ENCODE measurements around the gene ADAMTSL2. TPM values are rescaled to one million over a fixed set of nuclear protein-coding genes. Genes with fewer than 3 reads are reported as not detected.

The ADAMTSL2 gene
- total and polyA plus RNA-seq, 8 donors: 1.3 to 20.6 (median 2.6) TPM; not detected in 2

DNA sequence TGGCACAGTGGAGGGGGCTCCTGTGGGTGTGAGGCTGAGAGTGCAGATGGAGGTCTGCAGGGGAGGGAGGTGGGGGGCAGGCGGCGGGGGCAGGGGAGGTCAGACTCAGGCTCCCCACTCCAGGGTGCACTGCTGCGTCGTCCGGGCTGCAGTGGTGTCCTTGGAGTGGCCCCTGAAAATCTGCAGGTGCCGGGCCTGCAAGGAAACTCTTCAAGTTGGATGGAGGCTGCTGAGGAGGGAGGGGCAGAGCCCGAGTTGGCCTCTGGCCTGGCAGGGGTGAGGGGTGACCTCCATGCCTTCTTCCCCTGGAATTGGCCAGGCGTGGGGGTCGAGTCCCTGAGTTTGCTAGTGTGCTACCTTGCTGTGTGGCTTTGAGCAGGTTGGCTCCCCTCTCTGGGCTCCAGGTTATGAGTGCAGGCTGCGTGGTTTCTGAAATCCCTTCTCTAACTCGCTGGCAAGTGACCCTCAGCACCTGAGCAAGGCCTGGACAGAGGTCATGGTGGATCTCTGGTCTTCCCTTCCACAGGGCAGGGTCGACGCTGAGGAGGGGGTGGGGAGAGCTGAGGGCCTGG lies 888 bp downstream of the ADAMTSL2 start:
- Histone ChIP-seq H3K27me3 (peaks cover 0 to 74% (median 21%) of the 10 kb centered on the region in 3 donors), H3K4me1 (peaks cover 12 to 48% (median 37%) of the 10 kb centered on the region in 4 donors), H3K4me3 (peak overlapping the region; percentile 42 to 46 (median 45)), H3K9me3 (no peaks in the 10 kb centered on the region), H3K27ac (peak overlapping the region in 1 of 5 donors; percentile 66), H3K36me3 (no peaks in the 10 kb centered on the region)
- DNase-seq: no peak
- TF ChIP-seq POLR2A (IDR thresholded peaks at IDR 0.05): no peak
- TF ChIP-seq EP300 (IDR thresholded peaks at IDR 0.05): no peak
- TF ChIP-seq, protein P1, sequence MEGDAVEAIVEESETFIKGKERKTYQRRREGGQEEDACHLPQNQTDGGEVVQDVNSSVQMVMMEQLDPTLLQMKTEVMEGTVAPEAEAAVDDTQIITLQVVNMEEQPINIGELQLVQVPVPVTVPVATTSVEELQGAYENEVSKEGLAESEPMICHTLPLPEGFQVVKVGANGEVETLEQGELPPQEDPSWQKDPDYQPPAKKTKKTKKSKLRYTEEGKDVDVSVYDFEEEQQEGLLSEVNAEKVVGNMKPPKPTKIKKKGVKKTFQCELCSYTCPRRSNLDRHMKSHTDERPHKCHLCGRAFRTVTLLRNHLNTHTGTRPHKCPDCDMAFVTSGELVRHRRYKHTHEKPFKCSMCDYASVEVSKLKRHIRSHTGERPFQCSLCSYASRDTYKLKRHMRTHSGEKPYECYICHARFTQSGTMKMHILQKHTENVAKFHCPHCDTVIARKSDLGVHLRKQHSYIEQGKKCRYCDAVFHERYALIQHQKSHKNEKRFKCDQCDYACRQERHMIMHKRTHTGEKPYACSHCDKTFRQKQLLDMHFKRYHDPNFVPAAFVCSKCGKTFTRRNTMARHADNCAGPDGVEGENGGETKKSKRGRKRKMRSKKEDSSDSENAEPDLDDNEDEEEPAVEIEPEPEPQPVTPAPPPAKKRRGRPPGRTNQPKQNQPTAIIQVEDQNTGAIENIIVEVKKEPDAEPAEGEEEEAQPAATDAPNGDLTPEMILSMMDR (IDR thresholded peaks at IDR 0.05): no peak
- no peak for TF ChIP-seq POLR2AphosphoS5 (IDR thresholded peaks at IDR 0.05)
- WGBS, 5 donors: 37 to 74% (median 61%) methylated on average over 7 to 13 of the region's 13 CpGs
- intact Hi-C loops (cut with DNase I; ENCODE audit: low total_unique reads): loop anchor here (10.0 kb wide), 1 partner anchor 189 kb away; no protein-coding TSS in a partner anchor

DNA sequence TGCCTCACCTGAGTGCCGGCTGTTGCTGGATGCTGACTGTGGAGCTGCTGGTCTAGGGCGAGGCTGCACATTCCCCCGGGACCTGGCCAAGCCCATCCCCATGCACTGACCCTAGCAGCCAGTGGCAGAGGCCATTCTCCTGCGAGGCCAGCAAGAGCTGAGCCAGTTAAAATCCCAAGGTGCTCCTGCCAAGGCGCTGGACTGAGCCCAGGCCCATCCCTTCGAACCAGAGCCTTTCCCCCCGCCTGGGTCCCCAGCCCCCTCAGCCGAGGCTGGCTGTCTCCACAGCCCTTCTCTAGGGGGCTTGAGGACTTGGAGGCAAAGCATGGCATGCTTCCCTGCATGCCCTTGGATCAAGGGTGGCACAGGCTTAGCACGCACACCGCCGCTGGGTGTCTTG lies 1.6 kb downstream of the ADAMTSL2 start:
- Histone ChIP-seq H3K4me1 (peaks cover 12 to 48% (median 37%) of the 10 kb centered on the region in 4 donors), H3K4me3 (no peak overlapping the region), H3K27ac (no peak overlapping the region), H3K9me3 (no peaks in the 10 kb centered on the region), H3K27me3 (peaks cover 0 to 75% (median 21%) of the 10 kb centered on the region in 3 donors), H3K36me3 (peaks cover 0 to 6% (median 0%) of the 10 kb centered on the region in 4 donors)
- intact Hi-C loops (cut with DNase I; ENCODE audit: low total_unique reads): loop anchor here (10.0 kb wide), 1 partner anchor 189 kb away; no protein-coding TSS in a partner anchor
- no peak for DNase-seq
- TF ChIP-seq POLR2A (IDR thresholded peaks at IDR 0.05) (no peak), EP300 (IDR thresholded peaks at IDR 0.05) (no peak), POLR2AphosphoS5 (IDR thresholded peaks at IDR 0.05) (no peak)
- TF ChIP-seq, protein P1 (IDR thresholded peaks at IDR 0.05): no peak
- WGBS, 5 donors: 74 to 85% (median 84%) methylated on average over 9 to 11 of the region's 11 CpGs

DNA sequence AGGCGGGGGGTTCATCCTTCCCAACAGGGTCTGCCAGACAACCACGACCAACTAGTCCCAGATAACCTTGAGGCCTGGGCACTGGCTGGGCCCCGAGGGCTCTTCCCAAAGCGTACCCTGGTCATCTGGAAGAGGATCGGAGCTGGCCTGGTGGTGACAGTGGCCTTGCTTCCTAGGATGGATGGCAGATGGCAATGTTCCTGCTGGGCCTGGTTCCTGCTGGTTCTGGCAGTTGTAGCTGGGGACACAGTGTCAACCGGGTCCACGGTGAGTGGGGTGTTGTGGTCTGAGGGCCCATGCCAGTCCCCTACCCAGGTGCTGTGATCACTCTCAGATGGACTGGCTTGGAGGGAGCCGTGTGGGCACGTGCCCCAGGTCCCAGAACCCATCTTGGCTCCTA lies 2.0 kb downstream of the ADAMTSL2 start:
- Histone ChIP-seq H3K9me3 (no peaks in the 10 kb centered on the region), H3K36me3 (peaks cover 0 to 11% (median 0%) of the 10 kb centered on the region in 4 donors), H3K27me3 (peaks cover 0 to 75% (median 21%) of the 10 kb centered on the region in 3 donors), H3K4me1 (peaks cover 12 to 48% (median 37%) of the 10 kb centered on the region in 4 donors), H3K27ac (no peak overlapping the region), H3K4me3 (no peak overlapping the region)
- WGBS, 5 donors: 83 to 94% (median 93%) methylated on average over 9 of the region's 9 CpGs
- intact Hi-C loops (cut with DNase I; ENCODE audit: low total_unique reads): loop anchor here (10.0 kb wide), 1 partner anchor 188 kb away; no protein-coding TSS in a partner anchor
- DNase-seq: no peak
- TF ChIP-seq POLR2AphosphoS5 (IDR thresholded peaks at IDR 0.05) (no peak), EP300 (IDR thresholded peaks at IDR 0.05) (no peak), POLR2A (IDR thresholded peaks at IDR 0.05) (no peak)
- TF ChIP-seq, protein P1 (IDR thresholded peaks at IDR 0.05): no peak

DNA sequence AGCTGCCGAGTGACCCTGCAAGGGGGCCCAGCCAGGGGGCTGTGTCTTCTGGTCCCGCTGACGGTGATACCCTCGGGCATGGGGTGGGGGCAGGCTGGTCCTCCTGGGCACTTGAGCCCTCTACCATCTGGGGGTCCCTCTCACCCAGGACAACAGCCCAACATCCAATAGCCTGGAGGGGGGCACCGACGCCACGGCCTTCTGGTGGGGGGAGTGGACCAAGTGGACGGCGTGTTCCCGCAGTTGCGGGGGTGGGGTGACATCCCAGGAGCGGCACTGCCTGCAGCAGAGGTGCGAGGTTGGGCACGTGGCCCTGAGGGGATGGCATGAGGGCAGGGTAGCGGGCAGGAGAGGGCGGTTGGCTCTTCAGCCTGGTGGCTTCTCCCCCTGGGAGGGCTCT lies 2.8 kb downstream of the ADAMTSL2 start:
- intact Hi-C loops (cut with DNase I; ENCODE audit: low total_unique reads): loop anchor here (10.0 kb wide), 1 partner anchor 188 kb away; no protein-coding TSS in a partner anchor
- no peak for DNase-seq
- Histone ChIP-seq H3K4me3 (no peak overlapping the region), H3K9me3 (no peaks in the 10 kb centered on the region), H3K27ac (no peak overlapping the region), H3K4me1 (peaks cover 12 to 55% (median 39%) of the 10 kb centered on the region in 4 donors), H3K27me3 (peaks cover 0 to 73% (median 21%) of the 10 kb centered on the region in 3 donors), H3K36me3 (peaks cover 0 to 11% (median 0%) of the 10 kb centered on the region in 4 donors)
- TF ChIP-seq POLR2A (IDR thresholded peaks at IDR 0.05) (no peak), EP300 (IDR thresholded peaks at IDR 0.05) (no peak), POLR2AphosphoS5 (IDR thresholded peaks at IDR 0.05) (no peak)
- TF ChIP-seq, protein P1 (IDR thresholded peaks at IDR 0.05): no peak
- 89 to 97% (median 91%) methylated on average over 6 to 16 of the region's 16 CpGs; no CpG with 5 or more reads in 1 of the 5 donors for WGBS, 5 donors
